ENCODE measurements around the gene KRTAP20-4.

KRTAP20-4 gene

DNA sequence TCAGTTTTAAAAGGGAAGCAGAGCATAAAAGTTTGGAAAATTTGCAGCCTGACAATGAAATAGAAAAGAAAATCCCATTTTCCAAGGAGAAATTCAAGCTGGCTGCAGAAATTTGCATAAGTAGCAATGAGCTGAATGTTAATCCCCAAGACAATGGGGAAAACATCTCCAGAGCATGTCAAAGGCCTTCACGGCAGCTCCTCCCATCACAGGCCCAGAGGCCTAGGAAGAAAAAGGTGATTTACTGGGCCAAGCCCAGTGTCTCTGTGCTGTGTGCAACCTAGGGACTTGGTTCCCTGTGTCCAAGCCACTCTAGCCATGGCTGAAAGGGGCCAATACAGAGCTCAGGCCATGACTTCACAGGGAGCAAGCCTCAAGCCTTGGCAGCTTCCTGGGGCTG is 48.3 kb downstream of the KRTAP20-4 start:
- DNase-seq = no peak
